Thyroid gland (tissue), 4 donors: ENCODE data around the gene FKBP4.

Experiments
- POLR2A ChIP-seq, 2 donors: fragments of 450-650 bp; IDR thresholded peaks; one replicate each; pipeline ENCODE4 v1.6.1; 2017; ENCODE audit warnings: antibody characterized with exemption in 2 of 2, mild to moderate bottlenecking in 2 of 2, moderate library complexity in 1 of 2
- TF ChIP-seq, protein P1 (sequence below), 6 experiments: fragments of 200-600 bp in 3 of 6; fragments of 450-650 bp in 3 of 6; sonication (generic) in 3 of 6; IDR thresholded peaks; one replicate each; pipeline ENCODE4 v1.5.1; 2016 to 2019; ENCODE audit warnings: antibody characterized with exemption in 6 of 6, mild to moderate bottlenecking in 2 of 6, inconsistent platforms in 1 of 6, moderate library complexity in 1 of 6

DNA sequence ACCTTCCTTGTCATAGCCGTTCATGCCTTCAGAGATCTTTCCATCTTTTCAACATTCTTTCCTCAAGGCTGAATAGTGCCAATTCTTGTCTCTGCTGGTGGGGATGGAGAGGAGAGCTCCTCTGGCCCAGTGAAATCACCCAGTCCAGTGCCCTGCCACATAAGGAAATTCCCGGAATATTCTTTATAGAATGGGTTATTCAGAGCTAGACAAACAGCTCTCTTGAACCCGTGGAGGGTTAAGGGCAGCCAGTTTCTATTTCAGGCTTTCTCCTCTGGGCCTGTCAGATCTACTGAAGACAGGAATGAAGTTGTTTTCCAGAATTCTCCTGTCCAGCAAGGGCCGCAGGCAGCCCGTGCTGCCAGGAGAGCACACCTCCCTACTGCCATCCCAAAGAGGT is 48.2 kb downstream of the FKBP4 start:
- TF ChIP-seq, protein P1, sequence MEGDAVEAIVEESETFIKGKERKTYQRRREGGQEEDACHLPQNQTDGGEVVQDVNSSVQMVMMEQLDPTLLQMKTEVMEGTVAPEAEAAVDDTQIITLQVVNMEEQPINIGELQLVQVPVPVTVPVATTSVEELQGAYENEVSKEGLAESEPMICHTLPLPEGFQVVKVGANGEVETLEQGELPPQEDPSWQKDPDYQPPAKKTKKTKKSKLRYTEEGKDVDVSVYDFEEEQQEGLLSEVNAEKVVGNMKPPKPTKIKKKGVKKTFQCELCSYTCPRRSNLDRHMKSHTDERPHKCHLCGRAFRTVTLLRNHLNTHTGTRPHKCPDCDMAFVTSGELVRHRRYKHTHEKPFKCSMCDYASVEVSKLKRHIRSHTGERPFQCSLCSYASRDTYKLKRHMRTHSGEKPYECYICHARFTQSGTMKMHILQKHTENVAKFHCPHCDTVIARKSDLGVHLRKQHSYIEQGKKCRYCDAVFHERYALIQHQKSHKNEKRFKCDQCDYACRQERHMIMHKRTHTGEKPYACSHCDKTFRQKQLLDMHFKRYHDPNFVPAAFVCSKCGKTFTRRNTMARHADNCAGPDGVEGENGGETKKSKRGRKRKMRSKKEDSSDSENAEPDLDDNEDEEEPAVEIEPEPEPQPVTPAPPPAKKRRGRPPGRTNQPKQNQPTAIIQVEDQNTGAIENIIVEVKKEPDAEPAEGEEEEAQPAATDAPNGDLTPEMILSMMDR (IDR thresholded peaks at IDR 0.05): no peak
- TF ChIP-seq POLR2A (IDR thresholded peaks at IDR 0.05): no peak
